Chondrocyte (in vitro differentiated cells): Measurements from ENCODE around the gene IRS2. TPM values are rescaled to one million over a fixed set of nuclear protein-coding genes. Genes with fewer than 3 reads are reported as not detected.
"Not testable (repeated sequence)": the region's sequence is repeated elsewhere in the genome, so short reads cannot be mapped to it uniquely, and the experiment has no call there.

Experiments
- DNase-seq: peaks from one replicate; pipeline ENCODE4 v3.0.0; 2021; ENCODE audit warnings: mixed read lengths, low spot score
- H3K27ac Mint-ChIP-seq: one replicate; pipeline ENCODE4 v1.8.0; 2021; ENCODE audit warnings: mild to moderate bottlenecking, moderate library complexity, mixed read lengths; ENCODE audit not compliant: unreplicated experiment
- H3K27me3 Mint-ChIP-seq: 2 replicates; pipeline ENCODE4 v1.8.0; 2021; ENCODE audit warnings: low read depth, mixed read lengths
- H3K36me3 Mint-ChIP-seq: 2 replicates; pipeline ENCODE4 v1.8.0; 2021; ENCODE audit warnings: low read depth, mixed read lengths
- H3K4me1 Mint-ChIP-seq: 2 replicates; pipeline ENCODE4 v1.8.0; 2021; ENCODE audit warnings: low read depth, mild to moderate bottlenecking, mixed read lengths
- H3K4me3 Mint-ChIP-seq: one replicate; pipeline ENCODE4 v1.8.0; 2021; ENCODE audit warnings: mild to moderate bottlenecking, moderate library complexity, mixed read lengths; ENCODE audit not compliant: unreplicated experiment
- H3K9me3 Mint-ChIP-seq: 2 replicates; pipeline ENCODE4 v1.8.0; 2021; ENCODE audit warnings: low read depth, mixed read lengths
- total RNA-seq: library from RNA; stranded (reverse); gene quantifications from 3 replicates; pipeline ENCODE4 v1.2.1, GENCODE V29; 2021
- TF ChIP-seq, protein P1 (sequence below): fragments of 200-600 bp; sonication (generic); IDR thresholded peaks from 2 replicates; pipeline ENCODE4 v1.5.0; 2021; ENCODE audit warnings: antibody characterized with exemption, mild to moderate bottlenecking, moderate library complexity

Gene IRS2
- total RNA-seq, 1 donor from 2014 or later = 42.9 TPM

DNA sequence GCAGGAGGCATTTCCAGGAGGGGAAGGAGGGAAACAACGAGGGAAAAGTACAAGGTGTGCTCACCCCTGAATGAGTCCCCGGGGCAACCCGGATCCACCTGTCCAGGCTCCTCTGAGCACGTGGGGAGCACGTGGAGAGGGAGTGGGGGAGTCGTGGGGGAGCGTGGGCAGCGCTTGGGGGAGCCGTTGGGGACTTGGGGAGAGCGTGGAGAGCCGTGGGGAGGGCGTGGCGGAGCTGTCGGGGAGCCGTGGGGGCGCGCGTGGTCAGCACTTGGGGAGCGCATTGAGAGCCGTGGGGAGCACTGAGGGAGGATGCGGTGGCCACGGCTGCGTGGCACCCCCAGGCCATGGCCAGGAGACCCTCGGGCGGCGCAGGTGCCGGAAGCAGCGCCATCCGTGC lies 52.8 kb downstream of the IRS2 start:
- no peak for DNase-seq
- peaks cover 14% of the 10 kb centered on the region for H3K4me1 Mint-ChIP-seq
- TF ChIP-seq, protein P1, sequence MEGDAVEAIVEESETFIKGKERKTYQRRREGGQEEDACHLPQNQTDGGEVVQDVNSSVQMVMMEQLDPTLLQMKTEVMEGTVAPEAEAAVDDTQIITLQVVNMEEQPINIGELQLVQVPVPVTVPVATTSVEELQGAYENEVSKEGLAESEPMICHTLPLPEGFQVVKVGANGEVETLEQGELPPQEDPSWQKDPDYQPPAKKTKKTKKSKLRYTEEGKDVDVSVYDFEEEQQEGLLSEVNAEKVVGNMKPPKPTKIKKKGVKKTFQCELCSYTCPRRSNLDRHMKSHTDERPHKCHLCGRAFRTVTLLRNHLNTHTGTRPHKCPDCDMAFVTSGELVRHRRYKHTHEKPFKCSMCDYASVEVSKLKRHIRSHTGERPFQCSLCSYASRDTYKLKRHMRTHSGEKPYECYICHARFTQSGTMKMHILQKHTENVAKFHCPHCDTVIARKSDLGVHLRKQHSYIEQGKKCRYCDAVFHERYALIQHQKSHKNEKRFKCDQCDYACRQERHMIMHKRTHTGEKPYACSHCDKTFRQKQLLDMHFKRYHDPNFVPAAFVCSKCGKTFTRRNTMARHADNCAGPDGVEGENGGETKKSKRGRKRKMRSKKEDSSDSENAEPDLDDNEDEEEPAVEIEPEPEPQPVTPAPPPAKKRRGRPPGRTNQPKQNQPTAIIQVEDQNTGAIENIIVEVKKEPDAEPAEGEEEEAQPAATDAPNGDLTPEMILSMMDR = no peak
- H3K36me3 Mint-ChIP-seq = no peaks in the 10 kb centered on the region
- no peak overlapping the region for H3K27ac Mint-ChIP-seq
- no peak overlapping the region for H3K4me3 Mint-ChIP-seq
- no peaks in the 10 kb centered on the region for H3K27me3 Mint-ChIP-seq
- H3K9me3 Mint-ChIP-seq = no peaks in the 10 kb centered on the region

DNA sequence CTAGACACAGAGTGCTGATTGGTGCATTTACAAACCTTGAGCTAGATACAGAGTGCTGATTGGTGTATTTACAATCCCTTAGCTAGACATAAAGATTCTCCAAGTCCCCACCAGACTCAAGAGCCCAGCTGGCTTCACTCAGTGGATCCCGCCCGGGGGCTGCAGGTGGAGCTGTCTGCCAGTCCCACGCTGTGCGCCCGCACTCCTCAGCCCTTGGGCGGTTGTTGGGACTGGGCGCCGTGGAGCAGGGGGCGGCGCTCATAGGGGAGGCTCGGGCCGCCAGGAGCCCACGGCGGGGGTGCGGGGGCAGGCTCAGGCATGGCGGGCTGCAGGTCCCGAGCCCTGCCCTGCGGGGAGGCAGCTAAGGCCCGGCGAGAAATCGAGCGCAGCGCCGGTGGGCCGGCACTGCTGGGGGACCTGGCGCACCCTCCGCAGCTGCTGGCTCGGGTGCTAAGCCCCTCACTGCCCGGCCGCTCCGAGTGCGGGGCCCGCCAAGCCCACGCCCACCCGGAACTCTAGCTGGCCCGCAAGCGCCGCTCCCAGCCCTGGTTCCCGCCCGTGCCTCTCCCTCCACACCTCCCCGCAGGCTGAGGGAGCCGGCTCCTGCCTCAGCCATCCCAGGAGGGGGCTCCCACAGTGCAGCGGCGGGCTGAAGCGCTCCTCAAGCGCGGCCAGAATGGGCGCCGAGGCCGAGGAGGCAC lies 53.8 kb downstream of the IRS2 start:
- not testable (repeated sequence) for DNase-seq, H3K4me3 Mint-ChIP-seq, H3K36me3 Mint-ChIP-seq, H3K9me3 Mint-ChIP-seq, H3K27ac Mint-ChIP-seq, H3K27me3 Mint-ChIP-seq
- H3K4me1 Mint-ChIP-seq = peaks cover 20% of the 10 kb centered on the region

DNA sequence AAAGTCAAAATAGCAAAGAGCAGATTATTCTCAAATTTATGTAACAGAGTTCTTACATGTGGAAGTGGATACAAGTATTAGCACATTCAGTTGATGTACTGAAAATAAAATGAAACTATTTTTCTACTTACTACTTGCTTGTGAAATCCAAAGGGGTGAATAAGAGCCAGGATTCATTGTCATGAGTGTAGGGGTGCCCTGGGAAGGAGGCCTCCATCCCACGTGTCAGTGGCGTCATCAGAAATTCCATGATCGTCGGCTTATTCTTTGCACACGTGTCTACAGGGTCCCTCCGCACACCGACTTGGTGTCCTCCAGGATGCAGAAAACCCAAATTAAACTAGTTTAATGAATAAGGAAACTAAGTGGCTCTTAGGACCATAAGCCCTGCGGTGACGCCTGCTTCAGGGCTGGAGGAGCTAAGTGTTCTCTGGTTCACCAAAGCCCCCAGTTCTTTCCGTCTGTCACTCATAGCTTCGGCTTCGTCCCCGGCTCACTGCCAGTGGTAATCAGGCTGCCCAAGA lies 55.5 kb downstream of the IRS2 start:
- Mint-ChIP-seq H3K4me1 (peaks cover 20% of the 10 kb centered on the region), H3K4me3 (no peak overlapping the region), H3K36me3 (no peaks in the 10 kb centered on the region), H3K9me3 (no peaks in the 10 kb centered on the region), H3K27me3 (no peaks in the 10 kb centered on the region), H3K27ac (no peak overlapping the region)
- no peak for DNase-seq
- TF ChIP-seq, protein P1 = no peak

DNA sequence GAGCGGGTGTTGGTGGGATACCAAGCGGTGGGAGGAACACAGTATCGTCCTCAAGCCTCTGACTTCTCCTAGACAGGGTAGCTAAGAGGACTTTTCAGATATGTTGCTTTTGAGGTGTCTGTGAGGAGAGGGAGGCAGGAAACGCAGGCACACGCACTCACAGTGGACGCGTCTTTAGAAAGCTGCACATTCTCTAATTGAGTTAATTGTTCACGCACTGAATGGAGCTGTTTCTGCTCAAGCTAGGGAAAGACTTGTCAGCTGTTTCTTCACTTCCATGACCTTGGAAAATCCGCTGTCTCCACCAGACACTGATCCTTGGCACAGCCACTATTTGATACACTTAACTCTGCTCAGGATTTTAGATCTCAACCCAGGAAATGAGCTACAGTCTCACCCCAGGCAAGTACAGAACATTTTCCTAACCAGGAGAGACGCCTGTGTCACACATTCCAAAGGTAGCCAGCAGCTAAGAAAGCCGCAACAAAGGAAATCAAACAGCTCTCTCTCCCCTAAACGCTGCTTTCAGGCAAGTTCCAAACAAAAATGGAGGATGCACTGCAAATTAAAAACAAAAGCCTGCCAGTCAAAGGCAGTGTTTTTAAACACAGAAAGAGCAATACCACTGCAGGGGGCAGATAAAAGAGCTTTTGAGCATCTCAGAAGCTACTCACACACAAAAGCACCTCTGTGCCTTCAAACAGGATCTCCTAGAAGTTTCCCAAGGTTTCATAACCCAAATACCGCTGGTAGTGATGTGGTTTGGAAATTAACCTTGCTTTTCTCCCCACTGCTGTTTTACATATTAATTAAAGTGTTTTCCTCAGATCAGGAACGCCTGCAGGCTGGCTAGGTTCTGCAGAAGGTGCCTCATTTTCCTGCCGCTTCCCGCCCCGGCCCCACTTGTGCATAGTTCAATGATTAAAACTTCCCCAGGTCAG lies 57.3 kb downstream of the IRS2 start:
- no peaks in the 10 kb centered on the region for H3K9me3 Mint-ChIP-seq
- TF ChIP-seq, protein P1 = no peak
- no peak overlapping the region for H3K27ac Mint-ChIP-seq
- no peaks in the 10 kb centered on the region for H3K36me3 Mint-ChIP-seq
- no peaks in the 10 kb centered on the region for H3K27me3 Mint-ChIP-seq
- peaks cover 13% of the 10 kb centered on the region for H3K4me1 Mint-ChIP-seq
- no peak for DNase-seq
- no peak overlapping the region for H3K4me3 Mint-ChIP-seq

DNA sequence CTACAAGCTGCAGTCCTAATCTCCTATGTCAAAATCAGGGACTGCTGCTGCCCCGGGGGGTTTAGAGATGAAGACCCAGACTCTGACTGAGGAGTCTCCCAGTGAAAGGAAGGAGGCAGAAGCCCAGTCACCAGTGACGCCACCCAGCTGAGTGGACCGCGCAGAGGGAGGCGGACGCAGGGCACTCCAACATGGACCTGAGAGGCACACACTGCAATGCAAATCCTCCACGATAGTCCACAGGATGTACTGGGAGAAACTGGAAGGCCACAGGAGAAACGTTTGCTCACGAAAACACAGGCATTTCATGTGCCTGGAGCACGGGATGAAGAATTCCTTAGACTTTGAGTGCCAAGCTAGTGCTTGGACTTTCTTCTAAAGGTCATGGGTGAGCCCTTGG lies 58.3 kb downstream of the IRS2 start:
- Mint-ChIP-seq H3K4me1 (peaks cover 13% of the 10 kb centered on the region), H3K4me3 (no peak overlapping the region), H3K27me3 (no peaks in the 10 kb centered on the region), H3K9me3 (no peaks in the 10 kb centered on the region), H3K27ac (no peak overlapping the region), H3K36me3 (no peaks in the 10 kb centered on the region)
- DNase-seq = no peak
- TF ChIP-seq, protein P1 = no peak
